Mesenchymal stem cell (in vitro differentiated cells and primary cell): Measurements from ENCODE around the gene LIPG.
A peak's percentile ranks its signal among the peaks of the same experiment; 100 is the strongest.

ENCODE experiments used
- DNase-seq: peaks from one replicate; pipeline ENCODE4 v3.0.0-alpha.2; 2013
- H2AFZ ChIP-seq: one replicate; pipeline ENCODE4 v1.6.1; 2013; ENCODE audit warnings: low read depth, mild to moderate bottlenecking, control low read depth, inconsistent platforms, low read length, moderate library complexity
- H2AK5ac ChIP-seq: 2 replicates; pipeline ENCODE4 v1.6.1; 2013; ENCODE audit warnings: low read length, moderate library complexity, mild to moderate bottlenecking, inconsistent platforms; ENCODE audit not compliant: severe bottlenecking
- H2BK120ac ChIP-seq: one replicate; pipeline ENCODE4 v1.6.1; 2013; ENCODE audit warnings: low read depth, mild to moderate bottlenecking, inconsistent platforms, low read length, moderate library complexity
- H2BK12ac ChIP-seq, 2 experiments: one replicate each; pipeline ENCODE4 v1.6.1; 2013; ENCODE audit warnings: inconsistent platforms in 2 of 2, low read length in 2 of 2, mild to moderate bottlenecking in 2 of 2, moderate library complexity in 2 of 2, control low read depth in 1 of 2
- H2BK15ac ChIP-seq: one replicate; pipeline ENCODE4 v1.6.1; 2013; ENCODE audit warnings: mild to moderate bottlenecking, low read depth, inconsistent platforms; ENCODE audit not compliant: poor library complexity, severe bottlenecking
- H2BK5ac ChIP-seq: 2 replicates; pipeline ENCODE4 v1.6.1; 2013; ENCODE audit warnings: low read depth, mild to moderate bottlenecking, low read length, control low read depth, inconsistent platforms; ENCODE audit not compliant: poor library complexity, severe bottlenecking
- H3K14ac ChIP-seq, 2 experiments: one replicate each; pipeline ENCODE4 v1.6.1; 2013; ENCODE audit warnings: inconsistent platforms in 2 of 2, low read length in 2 of 2, control low read depth in 1 of 2, mild to moderate bottlenecking in 1 of 2, moderate library complexity in 1 of 2
- H3K18ac ChIP-seq, 2 experiments: one replicate each; pipeline ENCODE4 v1.6.1; 2013; ENCODE audit warnings: inconsistent platforms in 2 of 2, low read length in 2 of 2, control low read depth in 1 of 2, low read depth in 1 of 2, mild to moderate bottlenecking in 1 of 2
- H3K23ac ChIP-seq, 2 experiments: one replicate each; pipeline ENCODE4 v1.6.1; 2013; ENCODE audit warnings: inconsistent platforms in 2 of 2, low read length in 2 of 2, mild to moderate bottlenecking in 2 of 2, moderate library complexity in 2 of 2, control low read depth in 1 of 2
- H3K27ac ChIP-seq: 2 replicates; pipeline ENCODE4 v1.5.1; 2013; ENCODE audit warnings: mild to moderate bottlenecking, moderate library complexity, low read length, control low read depth, inconsistent platforms; ENCODE audit not compliant: poor library complexity, severe bottlenecking
- H3K27me3 ChIP-seq, 2 experiments: 2 replicates each; pipeline versions ENCODE4 v1.6.1 to v1.7.0; 2013; ENCODE audit warnings: low read length in 2 of 2, mild to moderate bottlenecking in 2 of 2, moderate library complexity in 2 of 2, control low read depth in 1 of 2, inconsistent platforms in 1 of 2; ENCODE audit not compliant: control insufficient read depth in 1 of 2, insufficient read depth in 1 of 2
- H3K36me3 ChIP-seq, 2 experiments: 2 replicates each; pipeline versions ENCODE4 v1.6.1 to v1.7.0; 2013; ENCODE audit warnings: low read length in 2 of 2, control low read depth in 1 of 2, inconsistent platforms in 1 of 2, low read depth in 1 of 2, mild to moderate bottlenecking in 1 of 2; ENCODE audit not compliant: insufficient read depth in 2 of 2, control insufficient read depth in 1 of 2
- H3K4ac ChIP-seq, 2 experiments: one replicate each; pipeline ENCODE4 v1.6.1; 2013; ENCODE audit warnings: inconsistent platforms in 2 of 2, low read length in 2 of 2, mild to moderate bottlenecking in 2 of 2, moderate library complexity in 2 of 2, control low read depth in 1 of 2, low read depth in 1 of 2
- H3K4me1 ChIP-seq: 2 replicates; pipeline ENCODE4 v1.6.1; 2013; ENCODE audit warnings: low read depth, low read length, control low read depth; ENCODE audit not compliant: control insufficient read depth, insufficient read depth
- H3K4me2 ChIP-seq: 2 replicates; pipeline ENCODE4 v1.6.1; 2013; ENCODE audit warnings: low read length, mild to moderate bottlenecking, inconsistent platforms; ENCODE audit not compliant: poor library complexity, severe bottlenecking
- H3K4me3 ChIP-seq, 2 experiments: 2 replicates each; pipeline versions ENCODE4 v1.5.1 to v1.7.0; 2013; ENCODE audit warnings: low read length in 2 of 2, mild to moderate bottlenecking in 2 of 2, control low read depth in 1 of 2, low read depth in 1 of 2; ENCODE audit not compliant: insufficient read depth in 1 of 2
- H3K79me1 ChIP-seq: replicated peaks from 2 replicates; pipeline ENCODE4 v1.6.1; 2013; ENCODE audit warnings: mild to moderate bottlenecking, control low read depth, low read length, inconsistent platforms; ENCODE audit not compliant: poor library complexity, severe bottlenecking
- H3K9ac ChIP-seq: 2 replicates; pipeline ENCODE4 v1.7.0; 2013; ENCODE audit warnings: mild to moderate bottlenecking, low read length, moderate library complexity
- H3K9me3 ChIP-seq: 2 replicates; pipeline ENCODE4 v1.7.0; 2013; ENCODE audit warnings: mild to moderate bottlenecking, low read length; ENCODE audit not compliant: control insufficient read depth
- H4K8ac ChIP-seq: one replicate; pipeline ENCODE4 v1.6.1; 2013; ENCODE audit warnings: inconsistent platforms, mild to moderate bottlenecking, low read length, moderate library complexity
- H4K91ac ChIP-seq: one replicate; pipeline ENCODE4 v1.6.1; 2013; ENCODE audit warnings: mild to moderate bottlenecking, low read length, inconsistent platforms
- WGBS: methylation state at CpG from one replicate; pipeline ENCODE4 v1.1.7; 2013; ENCODE audit warnings: mixed read lengths; 5-methylcytosine and 5-hydroxymethylcytosine counted together

The LIPG gene

GRCh38 chr18:49563701-49564517 lies 2.1 kb downstream of the LIPG start:
- Histone ChIP-seq H3K23ac (no peak overlapping the region), H3K4me2 (peak overlapping the region; percentile 98), H3K9ac (no peak overlapping the region), H3K4me3 (no peak overlapping the region), H3K9me3 (no peaks in the 10 kb centered on the region), H2BK12ac (no peak overlapping the region), H3K36me3 (peaks cover 0 to 25% of the 10 kb centered on the region in 2 experiments), H2AFZ (no peak overlapping the region), H3K27ac (no peak overlapping the region), H4K91ac (no peak overlapping the region), H4K8ac (no peak overlapping the region), H2BK120ac (no peak overlapping the region), H3K27me3 (peaks cover 0 to 57% of the 10 kb centered on the region in 2 experiments), H3K14ac (no peak overlapping the region), H3K4ac (no peak overlapping the region), H2BK5ac (no peak overlapping the region), H2AK5ac (no peak overlapping the region), H3K18ac (no peak overlapping the region), H3K4me1 (peaks cover 26% of the 10 kb centered on the region), H2BK15ac (no peak overlapping the region), H3K79me1 (peaks cover 17% of the 10 kb centered on the region)
- 72% methylated on average over 8 of the region's 8 CpGs for WGBS
- no peak for DNase-seq

DNA sequence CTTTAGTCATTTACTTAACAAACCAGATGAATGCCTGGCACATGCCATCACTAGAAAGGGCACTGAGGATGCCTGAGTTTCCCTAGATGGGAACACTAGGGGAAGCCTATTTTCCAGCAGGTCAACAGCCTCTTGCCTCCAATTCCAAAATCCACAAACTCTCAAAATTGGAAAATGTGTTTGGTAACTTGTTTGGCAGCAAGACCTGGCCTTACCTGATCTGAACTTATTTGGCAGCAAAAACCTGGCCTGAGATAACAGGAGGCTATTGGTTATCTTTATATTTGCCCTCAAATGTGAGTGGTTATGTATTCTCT lies 2.6 kb downstream of the LIPG start:
- H3K9me3 ChIP-seq, result no peaks in the 10 kb centered on the region

DNA sequence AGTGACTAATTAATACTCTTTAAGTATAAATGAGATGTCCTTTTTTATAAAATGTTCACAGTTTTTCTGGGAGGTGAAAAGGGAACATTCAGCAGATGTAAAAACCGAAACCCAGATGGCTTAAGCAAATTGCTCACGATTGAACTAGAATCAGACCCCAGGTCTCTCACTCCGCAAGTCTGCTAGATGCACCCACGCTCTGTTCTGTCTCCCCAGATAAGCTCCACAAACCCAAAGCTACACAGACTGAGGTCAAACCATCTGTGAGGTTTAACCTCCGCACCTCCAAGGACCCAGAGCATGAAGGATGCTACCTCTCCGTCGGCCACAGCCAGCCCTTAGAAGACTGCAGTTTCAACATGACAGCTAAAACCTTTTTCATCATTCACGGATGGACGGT lies 3.2 kb downstream of the LIPG start:
- H2AFZ ChIP-seq, result no peak overlapping the region
- H3K23ac ChIP-seq, result no peak overlapping the region
- no peak overlapping the region for H2AK5ac ChIP-seq
- no peak overlapping the region for H3K18ac ChIP-seq
- no peak overlapping the region for H3K4ac ChIP-seq
- peaks cover 20% of the 10 kb centered on the region for H3K79me1 ChIP-seq
- no peaks in the 10 kb centered on the region for H3K9me3 ChIP-seq
- H3K4me3 ChIP-seq, result no peak overlapping the region
- DNase-seq, result no peak
- no peak overlapping the region for H3K14ac ChIP-seq
- no peak overlapping the region for H2BK15ac ChIP-seq
- H3K4me1 ChIP-seq, result peaks cover 26% of the 10 kb centered on the region
- no peak overlapping the region for H4K8ac ChIP-seq
- no peak overlapping the region for H3K27ac ChIP-seq
- peaks cover 0 to 35% of the 10 kb centered on the region in 2 experiments for H3K36me3 ChIP-seq
- H2BK5ac ChIP-seq, result no peak overlapping the region
- no peak overlapping the region for H3K9ac ChIP-seq
- H3K4me2 ChIP-seq, result no peak overlapping the region
- H2BK12ac ChIP-seq, result no peak overlapping the region
- no peak overlapping the region for H2BK120ac ChIP-seq
- 95% methylated on average over 8 of the region's 9 CpGs for WGBS
- H3K27me3 ChIP-seq, result peaks cover 0 to 53% of the 10 kb centered on the region in 2 experiments
- H4K91ac ChIP-seq, result no peak overlapping the region

More for the DNA sequence above, 2.6 kb downstream of the LIPG start:
- H3K14ac ChIP-seq, result no peak overlapping the region
- H3K4me3 ChIP-seq, result no peak overlapping the region
- H3K4me1 ChIP-seq, result peaks cover 26% of the 10 kb centered on the region
- H3K27ac ChIP-seq, result no peak overlapping the region
- H4K8ac ChIP-seq, result no peak overlapping the region
- H2BK15ac ChIP-seq, result no peak overlapping the region
- H4K91ac ChIP-seq, result no peak overlapping the region
- DNase-seq, result no peak
- no peak overlapping the region for H2BK120ac ChIP-seq
- no peak overlapping the region for H3K23ac ChIP-seq
- H3K4me2 ChIP-seq, result no peak overlapping the region
- H3K18ac ChIP-seq, result no peak overlapping the region
- no peak overlapping the region for H2BK12ac ChIP-seq
- no peak overlapping the region for H3K4ac ChIP-seq
- no peak overlapping the region for H3K9ac ChIP-seq
- peaks cover 0 to 31% of the 10 kb centered on the region in 2 experiments for H3K36me3 ChIP-seq
- H2AK5ac ChIP-seq, result no peak overlapping the region
- peaks cover 0 to 57% of the 10 kb centered on the region in 2 experiments for H3K27me3 ChIP-seq
- H3K79me1 ChIP-seq, result peaks cover 20% of the 10 kb centered on the region
- H2BK5ac ChIP-seq, result no peak overlapping the region
- H2AFZ ChIP-seq, result no peak overlapping the region

- 87% methylated on average over 5 of the region's 5 CpGs for WGBS
- Histone ChIP-seq H3K9me3 (no peaks in the 10 kb centered on the region), H3K4me3 (no peak overlapping the region), H3K9ac (no peak overlapping the region), H2AK5ac (no peak overlapping the region), H3K79me1 (peaks cover 20% of the 10 kb centered on the region), H3K4me2 (no peak overlapping the region), H2BK12ac (no peak overlapping the region), H3K36me3 (peaks cover 0 to 35% of the 10 kb centered on the region in 2 experiments), H3K4me1 (peaks cover 25% of the 10 kb centered on the region), H2BK15ac (no peak overlapping the region), H4K91ac (no peak overlapping the region), H4K8ac (no peak overlapping the region), H3K23ac (no peak overlapping the region), H3K4ac (no peak overlapping the region), H3K18ac (no peak overlapping the region), H3K27ac (no peak overlapping the region), H3K27me3 (peaks cover 0 to 48% of the 10 kb centered on the region in 2 experiments), H3K14ac (no peak overlapping the region), H2AFZ (no peak overlapping the region), H2BK5ac (no peak overlapping the region), H2BK120ac (no peak overlapping the region)
- DNase-seq, result no peak
Measured at GRCh38 chr18:49565612-49566011, 3.8 kb downstream of the LIPG start.
